ENCODE measurements around the gene MYO3B. TPM values are rescaled to one million over a fixed set of nuclear protein-coding genes. Genes with fewer than 3 reads are reported as not detected.

MYO3B gene
- total and polyA plus RNA-seq, 3 donors from 2014 or later = 1.4 to 3.5 (median 2.5) TPM

- Histone ChIP-seq H3K4me3 (no peak overlapping the region), H3K27ac (no peak overlapping the region), H3K27me3 (no peaks in the 10 kb centered on the region), H3K9me3 (no peaks in the 10 kb centered on the region), H3K36me3 (ENCODE audit: low read depth, missing control alignments) (no peaks in the 10 kb centered on the region), H3K4me1 (no peaks in the 10 kb centered on the region)
- WGBS, 2 donors = 62 to 69% methylated on average over 2 of the region's 2 CpGs
- DNase-seq = no peak
- intact Hi-C loops (cut with DNase I; ENCODE audit: low total_unique reads) = no loop called here
- TF ChIP-seq CTCF (IDR thresholded peaks at IDR 0.05) (no peak), POLR2A (IDR thresholded peaks at IDR 0.05) (no peak)
Measured at GRCh38 chr2:170236680-170237047, 58.7 kb downstream of the MYO3B start.

GRCh38 chr2:170237572-170238120, 59.7 kb downstream of the MYO3B start:
- Histone ChIP-seq H3K27ac (no peak overlapping the region), H3K9me3 (no peaks in the 10 kb centered on the region), H3K4me3 (no peak overlapping the region), H3K27me3 (no peaks in the 10 kb centered on the region), H3K4me1 (no peaks in the 10 kb centered on the region), H3K36me3 (ENCODE audit: low read depth, missing control alignments) (no peaks in the 10 kb centered on the region)
- intact Hi-C loops (cut with DNase I; ENCODE audit: low total_unique reads) = no loop called here
- TF ChIP-seq POLR2A (IDR thresholded peaks at IDR 0.05) (no peak), CTCF (IDR thresholded peaks at IDR 0.05) (no peak)
- 75% methylated on average over 4 of the region's 4 CpGs for WGBS, 2 donors
- DNase-seq = no peak

- no peak for DNase-seq
- TF ChIP-seq POLR2A (IDR thresholded peaks at IDR 0.05) (no peak), CTCF (IDR thresholded peaks at IDR 0.05) (no peak)
- H3K27ac ChIP-seq = peak overlapping the region in 1 of 2 donors; percentile 61
- no peaks in the 10 kb centered on the region for H3K4me1 ChIP-seq
- WGBS, 2 donors = 75 to 81% methylated on average over 4 of the region's 4 CpGs
- no peaks in the 10 kb centered on the region for H3K36me3 ChIP-seq (ENCODE audit: low read depth, missing control alignments)
- H3K27me3 ChIP-seq = no peaks in the 10 kb centered on the region
- H3K4me3 ChIP-seq = no peak overlapping the region
- intact Hi-C loops (cut with DNase I; ENCODE audit: low total_unique reads) = no loop called here
- no peaks in the 10 kb centered on the region for H3K9me3 ChIP-seq
Measured at GRCh38 chr2:170238776-170239175, 60.8 kb downstream of the MYO3B start.

GRCh38 chr2:170240629-170241028, 62.7 kb downstream of the MYO3B start:
- no peaks in the 10 kb centered on the region for H3K27me3 ChIP-seq
- H3K27ac ChIP-seq = no peak overlapping the region
- no peak overlapping the region for H3K4me3 ChIP-seq
- no peak for TF ChIP-seq CTCF (IDR thresholded peaks at IDR 0.05)
- no peak for TF ChIP-seq POLR2A (IDR thresholded peaks at IDR 0.05)
- no peaks in the 10 kb centered on the region for H3K9me3 ChIP-seq
- no peaks in the 10 kb centered on the region for H3K4me1 ChIP-seq
- no peaks in the 10 kb centered on the region for H3K36me3 ChIP-seq (ENCODE audit: low read depth, missing control alignments)
- no peak for DNase-seq
- intact Hi-C loops (cut with DNase I; ENCODE audit: low total_unique reads) = no loop called here
- WGBS, 2 donors = 79 to 82% methylated on average over 2 of the region's 2 CpGs

GRCh38 chr2:170241756-170242155, 63.8 kb downstream of the MYO3B start:
- H3K27me3 ChIP-seq = no peaks in the 10 kb centered on the region
- TF ChIP-seq CTCF (IDR thresholded peaks at IDR 0.05) (no peak), POLR2A (IDR thresholded peaks at IDR 0.05) (no peak)
- no peak for DNase-seq
- H3K9me3 ChIP-seq = no peaks in the 10 kb centered on the region
- 81 to 86% methylated on average over 2 of the region's 2 CpGs for WGBS, 2 donors
- no peak overlapping the region for H3K27ac ChIP-seq
- no peaks in the 10 kb centered on the region for H3K36me3 ChIP-seq (ENCODE audit: low read depth, missing control alignments)
- H3K4me3 ChIP-seq = no peak overlapping the region
- intact Hi-C loops (cut with DNase I; ENCODE audit: low total_unique reads) = no loop called here
- H3K4me1 ChIP-seq = no peaks in the 10 kb centered on the region
